Stimulated activated CD8-positive, alpha-beta memory T cell treated with anti-CD3 and anti-CD28 coated beads, Interleukin-12 subunit alpha, Interleukin-12 subunit beta, amount 100 ng/mL, for 24 hours (primary cell): Measurements from ENCODE around the gene ENTREP1.

ENCODE experiments used
- DNase-seq: peaks from one replicate; pipeline ENCODE4 v3.0.0-alpha.2; 2020; ENCODE audit errors: extremely low read depth

ENTREP1 gene

GRCh38 chr9:69319324-69320025, 5.5 kb upstream of the ENTREP1 start:
- no peak for DNase-seq

- no peak for DNase-seq
Observed at GRCh38 chr9:69322256-69322655, 2.8 kb upstream of the ENTREP1 start.

GRCh38 chr9:69323861-69324260, 1.2 kb upstream of the ENTREP1 start:
- no peak for DNase-seq

GRCh38 chr9:69325409-69326212, 596 bp downstream of the ENTREP1 start:
- no peak for DNase-seq

GRCh38 chr9:69326261-69326660, 1.2 kb downstream of the ENTREP1 start:
- DNase-seq = no peak

- DNase-seq = no peak
Observed at GRCh38 chr9:69330580-69330979, 5.6 kb downstream of the ENTREP1 start.

GRCh38 chr9:69331444-69331843, 6.4 kb downstream of the ENTREP1 start:
- DNase-seq = no peak

- no peak for DNase-seq
Observed at GRCh38 chr9:69332067-69332685, 7.2 kb downstream of the ENTREP1 start.

GRCh38 chr9:69333716-69334115, 8.7 kb downstream of the ENTREP1 start:
- DNase-seq = no peak

GRCh38 chr9:69334317-69334716, 9.3 kb downstream of the ENTREP1 start:
- no peak for DNase-seq

GRCh38 chr9:69339620-69340019, 14.6 kb downstream of the ENTREP1 start:
- no peak for DNase-seq

- no peak for DNase-seq
Observed at GRCh38 chr9:69340631-69341030, 15.6 kb downstream of the ENTREP1 start.

- DNase-seq = no peak
Observed at GRCh38 chr9:69342769-69343168, 17.8 kb downstream of the ENTREP1 start.

GRCh38 chr9:69344459-69344858, 19.4 kb downstream of the ENTREP1 start:
- no peak for DNase-seq

GRCh38 chr9:69346596-69347390, 21.8 kb downstream of the ENTREP1 start:
- DNase-seq = no peak

- no peak for DNase-seq
Observed at GRCh38 chr9:69347607-69348006, 22.6 kb downstream of the ENTREP1 start.

GRCh38 chr9:69351227-69351626, 26.2 kb downstream of the ENTREP1 start:
- no peak for DNase-seq

- no peak for DNase-seq
Observed at GRCh38 chr9:69355232-69355631, 30.2 kb downstream of the ENTREP1 start.

- DNase-seq = no peak
Observed at GRCh38 chr9:69357030-69357775, 32.2 kb downstream of the ENTREP1 start.

GRCh38 chr9:69357821-69358220, 32.8 kb downstream of the ENTREP1 start:
- no peak for DNase-seq

- DNase-seq = no peak
Observed at GRCh38 chr9:69363191-69363590, 38.2 kb downstream of the ENTREP1 start.
